NCI-H748 (cell line): Measurements from ENCODE around the gene FGFBP1.
"Not testable (repeated sequence)": the region's sequence is repeated elsewhere in the genome, so short reads cannot be mapped to it uniquely, and the experiment has no call there.

Experiments
- DNase-seq: peaks from one replicate; lab custom pipeline; 2025; ENCODE audit not compliant: unreplicated experiment; lab: John Stamatoyannopoulos, UW

Gene FGFBP1

GRCh38 chr4:15947684-15948083, 9.1 kb upstream of the FGFBP1 start:
- no peak for DNase-seq

- DNase-seq, result no peak
Observed at GRCh38 chr4:15945516-15945915, 7.0 kb upstream of the FGFBP1 start.

GRCh38 chr4:15944895-15945294, 6.4 kb upstream of the FGFBP1 start:
- no peak for DNase-seq

- DNase-seq, result no peak
Observed at GRCh38 chr4:15942283-15942682, 3.7 kb upstream of the FGFBP1 start.

GRCh38 chr4:15938182-15938581, 358 bp downstream of the FGFBP1 start:
- peak; percentile 31 for DNase-seq

- no peak for DNase-seq
Observed at GRCh38 chr4:15936495-15936894, 2.0 kb downstream of the FGFBP1 start.

- DNase-seq, result no peak
Observed at GRCh38 chr4:15935504-15936402, 2.8 kb downstream of the FGFBP1 start.

- DNase-seq, result no peak
Observed at GRCh38 chr4:15934259-15934658, 4.3 kb downstream of the FGFBP1 start.

GRCh38 chr4:15931451-15932210, 6.9 kb downstream of the FGFBP1 start:
- no peak for DNase-seq

GRCh38 chr4:15930314-15930713, 8.2 kb downstream of the FGFBP1 start:
- DNase-seq, result no peak

- DNase-seq, result no peak
Observed at GRCh38 chr4:15929540-15929939, 9.0 kb downstream of the FGFBP1 start.

- DNase-seq, result no peak
Observed at GRCh38 chr4:15928883-15929282, 9.7 kb downstream of the FGFBP1 start.

- DNase-seq, result no peak
Observed at GRCh38 chr4:15926486-15926885, 12.1 kb downstream of the FGFBP1 start.

GRCh38 chr4:15925830-15926229, 12.7 kb downstream of the FGFBP1 start:
- DNase-seq, result no peak

GRCh38 chr4:15921592-15921932, 17.0 kb downstream of the FGFBP1 start:
- DNase-seq, result no peak

- DNase-seq, result peak; percentile 12
Observed at GRCh38 chr4:15920723-15921591, 17.6 kb downstream of the FGFBP1 start.

GRCh38 chr4:15918484-15919129, 19.9 kb downstream of the FGFBP1 start:
- DNase-seq, result no peak

GRCh38 chr4:15917297-15917696, 21.2 kb downstream of the FGFBP1 start:
- no peak for DNase-seq

- DNase-seq, result not testable (repeated sequence)
Observed at GRCh38 chr4:15916358-15916757, 22.2 kb downstream of the FGFBP1 start.

- DNase-seq, result no peak
Observed at GRCh38 chr4:15914736-15915135, 23.8 kb downstream of the FGFBP1 start.

GRCh38 chr4:15914291-15914690, 24.2 kb downstream of the FGFBP1 start:
- no peak for DNase-seq
